ENCODE results near the gene TCEA2. TPM values are rescaled to one million over a fixed set of nuclear protein-coding genes. Genes with fewer than 3 reads are reported as not detected.

TCEA2 gene
- polyA plus RNA-seq, 1 donor from 2014 or later = 87.7 TPM

DNA sequence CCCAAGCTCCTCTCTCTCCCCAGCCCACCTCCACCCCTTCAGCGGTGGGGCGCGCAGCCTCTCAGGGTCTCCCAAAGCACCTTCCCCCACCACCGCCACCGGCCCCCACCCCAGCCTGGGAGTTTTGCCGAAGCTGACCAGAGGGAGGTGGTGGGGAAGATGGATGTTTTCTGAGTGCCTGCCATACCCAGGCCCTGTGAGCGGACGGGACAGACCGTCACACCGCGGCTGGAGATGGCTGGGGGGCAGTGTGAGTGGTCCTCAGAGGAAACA is 21.3 kb upstream of the TCEA2 start:
- Histone ChIP-seq H3K27me3 (ENCODE audit: insufficient read depth, low read depth, low read length) (peaks cover 96% of the 10 kb centered on the region), H3F3A (ENCODE audit: insufficient read depth, low read length, poor library complexity, severe bottlenecking) (no peaks in the 10 kb centered on the region), H3K79me2 (replicated peaks; ENCODE audit: insufficient read depth, low read length) (no peaks in the 10 kb centered on the region), H3K4me3 (ENCODE audit: low read length) (no peak overlapping the region), H3K9me3 (ENCODE audit: low read length) (no peaks in the 10 kb centered on the region), H3K9me2 (ENCODE audit: insufficient read depth, low read length) (no peaks in the 10 kb centered on the region), H3K4me2 (ENCODE audit: low read length) (no peak overlapping the region), H3K9ac (ENCODE audit: low read length) (no peak overlapping the region), H3K36me3 (ENCODE audit: insufficient read depth, low read length) (no peaks in the 10 kb centered on the region), H2AFZ (ENCODE audit: low read depth, low read length) (no peak overlapping the region), H4K20me1 (ENCODE audit: insufficient read depth) (no peaks in the 10 kb centered on the region), H3K27ac (ENCODE audit: low read length) (no peak overlapping the region)
- TF ChIP-seq RAD21 (conservative IDR thresholded peaks at IDR 0.05) = no peak
- TF ChIP-seq EZH2 (IDR thresholded peaks at IDR 0.05; ENCODE audit: borderline replicate concordance, insufficient read depth, low read length, poor library complexity, severe bottlenecking) = peak; percentile 28

- Histone ChIP-seq H3K79me2 (replicated peaks; ENCODE audit: insufficient read depth, low read length) (no peaks in the 10 kb centered on the region), H3F3A (ENCODE audit: insufficient read depth, low read length, poor library complexity, severe bottlenecking) (no peaks in the 10 kb centered on the region), H4K20me1 (ENCODE audit: insufficient read depth) (no peaks in the 10 kb centered on the region), H3K9me2 (ENCODE audit: insufficient read depth, low read length) (no peaks in the 10 kb centered on the region), H3K36me3 (ENCODE audit: insufficient read depth, low read length) (no peaks in the 10 kb centered on the region), H3K9ac (ENCODE audit: low read length) (no peak overlapping the region), H3K27ac (ENCODE audit: low read length) (no peak overlapping the region), H3K27me3 (ENCODE audit: insufficient read depth, low read depth, low read length) (peaks cover 96% of the 10 kb centered on the region), H2AFZ (ENCODE audit: low read depth, low read length) (no peak overlapping the region), H3K4me2 (ENCODE audit: low read length) (no peak overlapping the region), H3K9me3 (ENCODE audit: low read length) (no peaks in the 10 kb centered on the region), H3K4me3 (ENCODE audit: low read length) (peak overlapping the region; percentile 48)
- no peak for TF ChIP-seq EP300 (conservative IDR thresholded peaks at IDR 0.05; ENCODE audit: poor library complexity, severe bottlenecking)
- peak; percentile 58 for TF ChIP-seq EZH2 (IDR thresholded peaks at IDR 0.05; ENCODE audit: borderline replicate concordance, insufficient read depth, low read length, poor library complexity, severe bottlenecking)
These were observed 20.8 kb upstream of the TCEA2 start for GRCh38 chr20:64042054-64042781.

GRCh38 chr20:64043768-64044167 is 19.2 kb upstream of the TCEA2 start:
- Histone ChIP-seq H3K4me2 (ENCODE audit: low read length) (no peak overlapping the region), H3K79me2 (replicated peaks; ENCODE audit: insufficient read depth, low read length) (no peaks in the 10 kb centered on the region), H3K27ac (ENCODE audit: low read length) (no peak overlapping the region), H3F3A (ENCODE audit: insufficient read depth, low read length, poor library complexity, severe bottlenecking) (no peaks in the 10 kb centered on the region), H3K9me3 (ENCODE audit: low read length) (no peaks in the 10 kb centered on the region), H3K36me3 (ENCODE audit: insufficient read depth, low read length) (no peaks in the 10 kb centered on the region), H3K4me3 (ENCODE audit: low read length) (no peak overlapping the region), H3K27me3 (ENCODE audit: insufficient read depth, low read depth, low read length) (peaks cover 95% of the 10 kb centered on the region), H3K9ac (ENCODE audit: low read length) (no peak overlapping the region), H4K20me1 (ENCODE audit: insufficient read depth) (no peaks in the 10 kb centered on the region), H2AFZ (ENCODE audit: low read depth, low read length) (no peak overlapping the region), H3K9me2 (ENCODE audit: insufficient read depth, low read length) (no peaks in the 10 kb centered on the region)
- TF ChIP-seq EP300 (conservative IDR thresholded peaks at IDR 0.05; ENCODE audit: poor library complexity, severe bottlenecking) = no peak
- TF ChIP-seq MXI1 (conservative IDR thresholded peaks at IDR 0.05; ENCODE audit: poor library complexity, severe bottlenecking) = no peak
- TF ChIP-seq SMC3 (conservative IDR thresholded peaks at IDR 0.05; ENCODE audit: poor library complexity) = no peak
- no peak for TF ChIP-seq CTCF (IDR thresholded peaks at IDR 0.05; ENCODE audit: poor library complexity, severe bottlenecking)
- TF ChIP-seq EZH2 (IDR thresholded peaks at IDR 0.05; ENCODE audit: borderline replicate concordance, insufficient read depth, low read length, poor library complexity, severe bottlenecking) = no peak
- TF ChIP-seq, protein P1, sequence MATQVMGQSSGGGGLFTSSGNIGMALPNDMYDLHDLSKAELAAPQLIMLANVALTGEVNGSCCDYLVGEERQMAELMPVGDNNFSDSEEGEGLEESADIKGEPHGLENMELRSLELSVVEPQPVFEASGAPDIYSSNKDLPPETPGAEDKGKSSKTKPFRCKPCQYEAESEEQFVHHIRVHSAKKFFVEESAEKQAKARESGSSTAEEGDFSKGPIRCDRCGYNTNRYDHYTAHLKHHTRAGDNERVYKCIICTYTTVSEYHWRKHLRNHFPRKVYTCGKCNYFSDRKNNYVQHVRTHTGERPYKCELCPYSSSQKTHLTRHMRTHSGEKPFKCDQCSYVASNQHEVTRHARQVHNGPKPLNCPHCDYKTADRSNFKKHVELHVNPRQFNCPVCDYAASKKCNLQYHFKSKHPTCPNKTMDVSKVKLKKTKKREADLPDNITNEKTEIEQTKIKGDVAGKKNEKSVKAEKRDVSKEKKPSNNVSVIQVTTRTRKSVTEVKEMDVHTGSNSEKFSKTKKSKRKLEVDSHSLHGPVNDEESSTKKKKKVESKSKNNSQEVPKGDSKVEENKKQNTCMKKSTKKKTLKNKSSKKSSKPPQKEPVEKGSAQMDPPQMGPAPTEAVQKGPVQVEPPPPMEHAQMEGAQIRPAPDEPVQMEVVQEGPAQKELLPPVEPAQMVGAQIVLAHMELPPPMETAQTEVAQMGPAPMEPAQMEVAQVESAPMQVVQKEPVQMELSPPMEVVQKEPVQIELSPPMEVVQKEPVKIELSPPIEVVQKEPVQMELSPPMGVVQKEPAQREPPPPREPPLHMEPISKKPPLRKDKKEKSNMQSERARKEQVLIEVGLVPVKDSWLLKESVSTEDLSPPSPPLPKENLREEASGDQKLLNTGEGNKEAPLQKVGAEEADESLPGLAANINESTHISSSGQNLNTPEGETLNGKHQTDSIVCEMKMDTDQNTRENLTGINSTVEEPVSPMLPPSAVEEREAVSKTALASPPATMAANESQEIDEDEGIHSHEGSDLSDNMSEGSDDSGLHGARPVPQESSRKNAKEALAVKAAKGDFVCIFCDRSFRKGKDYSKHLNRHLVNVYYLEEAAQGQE (IDR thresholded peaks at IDR 0.05; ENCODE audit: borderline replicate concordance) = no peak
- TF ChIP-seq POLR2AphosphoS5 (IDR thresholded peaks at IDR 0.05) = no peak
- no peak for TF ChIP-seq TAF1 (IDR thresholded peaks at IDR 0.05; ENCODE audit: low read depth)
- TF ChIP-seq RAD21 (conservative IDR thresholded peaks at IDR 0.05) = no peak
